HEK293T (cell line): Measurements from ENCODE around the gene RNF214.

Source experiments
- ARNT ChIP-seq: fragments of 450-650 bp; IDR thresholded peaks from 2 replicates; pipeline ENCODE4 v1.6.1; 2017; ENCODE audit warnings: mild to moderate bottlenecking
- FOXK2 ChIP-seq: fragments of 450-650 bp; IDR thresholded peaks from 2 replicates; pipeline ENCODE4 v1.6.1; 2016; ENCODE audit warnings: mild to moderate bottlenecking
- HDGF ChIP-seq: fragments of 450-650 bp; IDR thresholded peaks from 2 replicates; pipeline ENCODE4 v1.6.1; 2017; ENCODE audit warnings: antibody characterized with exemption, borderline replicate concordance
- LEF1 ChIP-seq: fragments of 450-650 bp; IDR thresholded peaks from 2 replicates; pipeline ENCODE4 v1.6.1; 2017; ENCODE audit warnings: mild to moderate bottlenecking, borderline replicate concordance
- NFRKB ChIP-seq: fragments of 450-650 bp; IDR thresholded peaks from 2 replicates; pipeline ENCODE4 v1.6.1; 2016; ENCODE audit warnings: mild to moderate bottlenecking, moderate library complexity
- SP1 ChIP-seq: fragments of 450-650 bp; IDR thresholded peaks from 2 replicates; pipeline ENCODE4 v1.6.1; 2017
- SUZ12 ChIP-seq: fragments of 450-650 bp; IDR thresholded peaks from 2 replicates; pipeline ENCODE4 v1.6.1; 2016; ENCODE audit warnings: mild to moderate bottlenecking
- TARDBP ChIP-seq: fragments of 450-650 bp; IDR thresholded peaks from 2 replicates; pipeline ENCODE4 v1.6.1; 2016

- TF ChIP-seq SUZ12, result no peak
- no peak for TF ChIP-seq SP1
- TF ChIP-seq ARNT, result no peak
- TF ChIP-seq FOXK2, result no peak
- TF ChIP-seq LEF1, result no peak
- TF ChIP-seq TARDBP, result no peak
- TF ChIP-seq HDGF, result no peak
- no peak for TF ChIP-seq NFRKB
Observed at GRCh38 chr11:117278347-117278746, 45.9 kb downstream of the RNF214 start.
